ENCODE results near the gene PPFIBP1.
"Not testable (repeated sequence)": the region's sequence is repeated elsewhere in the genome, so short reads cannot be mapped to it uniquely, and the experiment has no call there.

Gene PPFIBP1

DNA sequence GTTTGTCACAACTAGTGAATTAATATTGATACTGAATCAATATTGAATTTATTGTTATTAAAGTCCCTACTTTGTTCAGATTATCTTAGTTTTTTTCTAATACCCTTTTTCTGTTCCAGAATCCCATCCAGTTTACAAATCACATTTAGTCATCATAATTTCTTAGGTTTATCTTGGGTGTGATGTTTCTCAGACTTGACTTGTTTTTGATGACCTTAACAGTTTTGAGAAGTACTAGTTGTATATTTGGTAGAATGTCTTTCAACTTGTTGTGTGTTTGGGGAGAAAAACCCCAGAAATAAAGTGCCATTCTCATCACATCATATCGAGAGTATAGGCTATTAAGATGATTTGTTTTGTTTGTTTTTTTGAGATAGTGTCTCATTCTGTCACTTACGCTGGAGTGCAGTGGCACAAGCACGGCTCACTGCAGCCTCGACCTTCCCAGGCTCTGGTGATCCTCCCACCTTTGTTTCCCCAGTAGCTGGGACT, 206.1 kb downstream of the PPFIBP1 start:
- no peak for DNase-seq

DNA sequence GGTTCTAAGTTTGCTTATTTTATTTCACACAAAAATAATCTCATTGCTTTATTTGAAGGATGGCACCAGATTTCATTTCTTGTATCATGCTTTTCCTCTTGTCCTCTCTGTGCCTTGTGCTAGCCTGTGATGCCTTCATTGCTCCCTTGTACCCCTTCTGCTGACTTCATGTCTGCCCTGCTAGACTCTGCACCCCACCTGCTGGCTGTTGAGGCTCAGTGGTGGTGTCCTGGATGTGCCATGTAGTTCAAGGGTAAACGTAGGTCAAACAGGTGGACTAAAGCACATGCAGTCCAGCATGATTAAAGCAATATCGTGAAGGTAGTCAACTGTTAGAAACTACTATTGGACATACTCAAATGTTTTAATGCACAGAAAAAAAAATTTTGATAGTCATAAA, 208.3 kb downstream of the PPFIBP1 start:
- DNase-seq, result no peak

DNA sequence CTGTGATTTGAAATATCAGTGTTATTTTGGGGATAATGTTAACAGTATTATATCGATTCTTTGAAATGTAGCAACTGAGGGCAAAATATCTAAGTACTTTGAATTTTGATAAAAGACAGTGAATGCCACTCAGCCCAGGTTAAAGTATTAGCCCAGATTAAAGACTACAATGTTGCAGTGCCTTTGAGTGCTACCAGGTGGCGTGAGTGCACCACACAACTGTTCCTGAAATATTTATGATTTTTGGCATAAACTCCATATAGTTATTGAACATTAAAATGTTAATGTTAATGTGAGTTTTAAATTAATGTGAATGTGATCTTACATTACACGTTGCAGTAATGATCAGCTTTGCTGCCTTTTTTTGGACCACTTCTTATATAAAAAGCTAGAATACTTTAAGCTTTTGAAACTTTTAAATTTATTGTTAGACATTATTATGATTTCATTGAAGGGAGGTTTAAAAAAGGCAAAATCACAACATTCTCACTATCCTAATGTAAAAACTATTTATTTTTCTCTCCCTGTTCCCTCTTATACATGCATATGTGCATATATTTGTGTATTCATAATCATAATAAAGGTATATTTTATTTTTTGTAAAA, 209.1 kb downstream of the PPFIBP1 start:
- DNase-seq, result no peak

DNA sequence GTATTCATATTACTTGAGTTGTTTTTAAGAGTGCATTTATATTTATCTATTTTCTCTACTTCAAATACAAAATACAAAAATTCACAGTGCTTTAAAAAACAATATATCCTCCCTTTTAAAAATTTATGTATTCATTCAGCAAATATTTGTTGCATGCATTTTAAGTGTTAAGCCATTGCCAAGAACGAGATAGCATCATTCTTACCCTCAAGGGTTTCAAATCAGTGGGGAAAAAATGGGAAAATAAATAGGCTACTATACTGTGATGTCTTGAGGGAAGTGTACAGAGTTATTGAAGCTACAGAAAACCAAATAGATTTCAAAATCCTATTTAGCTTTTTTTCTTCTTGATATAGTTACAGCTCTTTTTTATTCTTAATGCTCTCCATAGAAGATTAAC, 209.8 kb downstream of the PPFIBP1 start:
- no peak for DNase-seq

DNA sequence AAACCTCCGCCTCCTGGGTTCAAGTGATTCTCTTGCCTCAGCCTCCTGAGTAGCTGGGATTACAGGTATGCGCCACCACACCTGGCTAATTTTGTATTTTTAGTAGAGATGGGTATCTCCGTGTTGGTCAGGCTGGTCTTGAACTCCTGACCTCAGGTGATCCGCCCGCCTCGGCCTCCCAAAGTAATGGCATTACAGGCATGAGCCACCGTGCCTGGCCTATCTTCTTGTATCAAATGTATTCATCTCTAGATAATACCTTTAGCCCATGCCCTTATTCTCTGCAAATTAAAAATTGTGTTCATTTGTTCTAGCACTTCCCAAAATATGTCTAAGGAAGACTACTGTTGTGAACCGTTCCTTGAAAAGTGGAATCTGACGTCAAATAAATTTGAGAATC, 210.3 kb downstream of the PPFIBP1 start:
- not testable (repeated sequence) for DNase-seq

DNA sequence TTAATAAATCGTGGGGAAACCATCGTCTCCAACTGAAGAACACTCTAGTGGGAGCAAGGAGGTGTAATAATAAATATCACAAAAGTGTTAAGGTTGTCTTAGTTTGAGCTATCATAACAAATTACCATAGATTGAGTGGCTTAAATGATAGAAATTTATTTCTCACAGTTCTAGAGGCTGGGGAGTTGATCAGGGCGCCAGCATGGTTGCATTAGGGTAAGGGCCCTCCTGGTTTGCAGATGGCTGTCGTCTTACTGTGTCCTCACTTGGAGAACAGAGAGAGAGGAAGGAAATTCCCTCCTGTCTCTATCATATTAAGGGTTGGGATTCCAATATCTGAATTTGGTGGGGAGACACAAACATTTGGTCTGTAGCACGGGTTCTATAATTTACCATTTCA, 219.6 kb downstream of the PPFIBP1 start:
- DNase-seq, result no peak

Data from NCI-H1092 treated with DMSO at 0.1 percent for 48 hours (cell line).